Vagina (tissue), 2 donors: ENCODE results near the gene TOB1. TPM values are rescaled to one million over a fixed set of nuclear protein-coding genes. Genes with fewer than 3 reads are reported as not detected.

Experiments used
- DNase-seq, 2 donors: peaks; one replicate each; pipeline ENCODE4 v3.0.0-alpha.2; 2017; ENCODE audit errors: extremely low spot score in 2 of 2
- H3K27ac ChIP-seq: fragments of 200-600 bp; sonication (generic); one replicate; pipeline ENCODE4 v1.5.1; 2019
- H3K27me3 ChIP-seq: fragments of 200-600 bp; sonication (generic); one replicate; pipeline ENCODE4 v1.5.1; 2019
- H3K36me3 ChIP-seq, 2 donors: fragments of 200-600 bp; sonication (generic); one replicate each; pipeline ENCODE4 v1.5.1; 2017 to 2019
- H3K4me1 ChIP-seq: fragments of 200-600 bp; sonication (generic); one replicate; pipeline ENCODE4 v1.5.1; 2019
- H3K4me3 ChIP-seq, 2 donors: fragments of 200-600 bp; sonication (generic); 1 replicate in 1 of 2; 2 replicates in 1 of 2; pipeline ENCODE4 v1.5.1; 2016 to 2019
- H3K9me3 ChIP-seq: fragments of 200-600 bp; sonication (generic); one replicate; pipeline ENCODE4 v1.5.1; 2019
- POLR2A ChIP-seq, 2 donors: fragments of 450-650 bp; IDR thresholded peaks; one replicate each; pipeline ENCODE4 v1.6.1; 2017; ENCODE audit warnings: antibody characterized with exemption in 2 of 2, mild to moderate bottlenecking in 2 of 2, moderate library complexity in 2 of 2
- POLR2AphosphoS5 ChIP-seq, 2 donors: sonication (generic); formaldehyde crosslinking; IDR thresholded peaks; one replicate each; pipeline ENCODE4 v1.9.0; 2017; ENCODE audit warnings: antibody characterized with exemption in 2 of 2, mild to moderate bottlenecking in 2 of 2, low read depth in 1 of 2; ENCODE audit not compliant: insufficient read depth in 1 of 2
- intact Hi-C: fragments of 100-400 bp; cut with DNase I; formaldehyde crosslinking; loops from one replicate; pipeline ENCODE4 v1.15.1; 2023
- total RNA-seq: library from RNA; depleted of rRNA; stranded (reverse); fragments of >200 nt; gene quantifications from one replicate; pipeline ENCODE4 v1.2.3, GENCODE V29; 2016
- TF ChIP-seq, protein P1 (sequence below), 3 experiments: fragments of 450-650 bp in 2 of 3; fragments of 200-600 bp in 1 of 3; sonication (generic) in 1 of 3; IDR thresholded peaks; one replicate each; pipeline ENCODE4 v1.5.1; 2017 to 2019; ENCODE audit warnings: antibody characterized with exemption in 3 of 3, mild to moderate bottlenecking in 2 of 3, moderate library complexity in 2 of 3

TOB1 gene
- total RNA-seq, 1 donor from 2014 or later = 74.4 TPM

- intact Hi-C loops = loop anchor here (2.0 to 10.0 kb wide), 4 partner anchors 55 to 357 kb away; partner anchors contain the start of genes ABCC3 and SPATA20
- no peaks in the 10 kb centered on the region for H3K9me3 ChIP-seq
- H3K4me1 ChIP-seq = no peaks in the 10 kb centered on the region
- H3K4me3 ChIP-seq = no peak overlapping the region
- no peaks in the 10 kb centered on the region for H3K36me3 ChIP-seq
- TF ChIP-seq, protein P1, sequence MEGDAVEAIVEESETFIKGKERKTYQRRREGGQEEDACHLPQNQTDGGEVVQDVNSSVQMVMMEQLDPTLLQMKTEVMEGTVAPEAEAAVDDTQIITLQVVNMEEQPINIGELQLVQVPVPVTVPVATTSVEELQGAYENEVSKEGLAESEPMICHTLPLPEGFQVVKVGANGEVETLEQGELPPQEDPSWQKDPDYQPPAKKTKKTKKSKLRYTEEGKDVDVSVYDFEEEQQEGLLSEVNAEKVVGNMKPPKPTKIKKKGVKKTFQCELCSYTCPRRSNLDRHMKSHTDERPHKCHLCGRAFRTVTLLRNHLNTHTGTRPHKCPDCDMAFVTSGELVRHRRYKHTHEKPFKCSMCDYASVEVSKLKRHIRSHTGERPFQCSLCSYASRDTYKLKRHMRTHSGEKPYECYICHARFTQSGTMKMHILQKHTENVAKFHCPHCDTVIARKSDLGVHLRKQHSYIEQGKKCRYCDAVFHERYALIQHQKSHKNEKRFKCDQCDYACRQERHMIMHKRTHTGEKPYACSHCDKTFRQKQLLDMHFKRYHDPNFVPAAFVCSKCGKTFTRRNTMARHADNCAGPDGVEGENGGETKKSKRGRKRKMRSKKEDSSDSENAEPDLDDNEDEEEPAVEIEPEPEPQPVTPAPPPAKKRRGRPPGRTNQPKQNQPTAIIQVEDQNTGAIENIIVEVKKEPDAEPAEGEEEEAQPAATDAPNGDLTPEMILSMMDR (IDR thresholded peaks at IDR 0.05) = peak; percentile 37 to 88 (median 83)
- TF ChIP-seq POLR2AphosphoS5 (IDR thresholded peaks at IDR 0.05; ENCODE audit: insufficient read depth in 1 of 2, low read depth in 1 of 2) = no peak
- H3K27ac ChIP-seq = no peak overlapping the region
- H3K27me3 ChIP-seq = no peaks in the 10 kb centered on the region
- DNase-seq = peak in 1 of 2 donors; percentile 58
Measured at GRCh38 chr17:50841949-50842354, 24.2 kb downstream of the TOB1 start.

DNA sequence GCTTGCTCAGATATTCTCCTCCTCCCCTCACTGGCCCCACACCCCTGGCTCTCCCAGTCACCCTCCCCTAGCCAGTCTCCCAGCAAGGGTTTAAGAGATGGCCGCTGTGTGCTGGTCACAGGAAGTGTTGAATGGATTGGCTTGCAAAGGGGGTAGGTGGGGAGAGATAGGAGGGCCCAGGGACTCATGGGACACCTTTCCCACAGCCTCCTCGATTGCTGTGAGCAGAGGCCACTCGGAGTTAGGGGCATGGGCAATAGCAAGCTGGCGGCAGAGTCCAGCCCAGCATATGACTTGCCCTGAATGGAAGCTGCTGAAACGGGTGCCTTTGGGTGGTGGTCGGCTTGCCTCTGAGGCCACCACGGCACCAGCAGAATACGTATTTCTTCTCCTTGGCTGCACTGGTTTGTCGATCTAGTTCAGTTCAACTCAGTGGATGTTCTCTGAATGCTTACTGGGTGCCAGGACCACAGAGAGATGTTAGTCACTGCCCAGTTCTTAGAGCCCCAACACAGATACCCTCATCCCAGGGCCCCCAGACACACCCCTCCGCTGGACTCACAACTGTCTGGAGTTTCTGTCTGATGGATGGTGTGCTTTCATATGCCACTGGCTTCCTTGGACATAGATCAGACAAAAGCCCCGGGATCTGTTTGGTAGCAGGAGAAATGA, 24.7 kb downstream of the TOB1 start:
- Histone ChIP-seq H3K27me3 (no peaks in the 10 kb centered on the region), H3K36me3 (no peaks in the 10 kb centered on the region), H3K27ac (no peak overlapping the region), H3K4me3 (no peak overlapping the region), H3K4me1 (no peaks in the 10 kb centered on the region), H3K9me3 (no peaks in the 10 kb centered on the region)
- intact Hi-C loops = loop anchor here (5.0 to 10.0 kb wide), 3 partner anchors 54 to 357 kb away; partner anchors contain the start of gene ABCC3
- DNase-seq = peak in 1 of 2 donors; percentile 74
- no peak for TF ChIP-seq POLR2AphosphoS5 (IDR thresholded peaks at IDR 0.05; ENCODE audit: insufficient read depth in 1 of 2, low read depth in 1 of 2)
- TF ChIP-seq, protein P1 (IDR thresholded peaks at IDR 0.05) = no peak
- TF ChIP-seq POLR2A (IDR thresholded peaks at IDR 0.05) = no peak

GRCh38 chr17:50840311-50840851, 25.8 kb downstream of the TOB1 start:
- H3K4me3 ChIP-seq = no peak overlapping the region
- no peaks in the 10 kb centered on the region for H3K9me3 ChIP-seq
- TF ChIP-seq POLR2A (IDR thresholded peaks at IDR 0.05) = no peak
- intact Hi-C loops = loop anchor here (5.0 to 10.0 kb wide), 3 partner anchors 53 to 356 kb away; partner anchors contain the start of gene ABCC3
- peak in 1 of 2 donors; percentile 87 for DNase-seq
- H3K4me1 ChIP-seq = peaks cover 2% of the 10 kb centered on the region
- no peaks in the 10 kb centered on the region for H3K36me3 ChIP-seq
- no peak overlapping the region for H3K27ac ChIP-seq
- H3K27me3 ChIP-seq = no peaks in the 10 kb centered on the region

GRCh38 chr17:50839591-50840310, 26.4 kb downstream of the TOB1 start:
- no peaks in the 10 kb centered on the region for H3K27me3 ChIP-seq
- no peaks in the 10 kb centered on the region for H3K36me3 ChIP-seq
- peak; percentile 67 to 70 for DNase-seq
- TF ChIP-seq POLR2A (IDR thresholded peaks at IDR 0.05) (no peak), POLR2AphosphoS5 (IDR thresholded peaks at IDR 0.05; ENCODE audit: insufficient read depth in 1 of 2, low read depth in 1 of 2) (no peak)
- TF ChIP-seq, protein P1 (IDR thresholded peaks at IDR 0.05) = no peak
- no peaks in the 10 kb centered on the region for H3K9me3 ChIP-seq
- intact Hi-C loops = loop anchor here (5.0 to 10.0 kb wide), 3 partner anchors 52 to 355 kb away; partner anchors contain the start of gene ABCC3
- H3K4me3 ChIP-seq = no peak overlapping the region
- no peak overlapping the region for H3K27ac ChIP-seq
- peaks cover 9% of the 10 kb centered on the region for H3K4me1 ChIP-seq
